Activated effector memory CD4-positive, alpha-beta T cell treated with Interleukin-2 at 50 U/mL for 16 hours (primary cell): Measurements from ENCODE around the gene CADM3.

Experiments
- DNase-seq: peaks from one replicate; pipeline ENCODE4 v3.0.0-alpha.2; 2020

Gene CADM3

DNA sequence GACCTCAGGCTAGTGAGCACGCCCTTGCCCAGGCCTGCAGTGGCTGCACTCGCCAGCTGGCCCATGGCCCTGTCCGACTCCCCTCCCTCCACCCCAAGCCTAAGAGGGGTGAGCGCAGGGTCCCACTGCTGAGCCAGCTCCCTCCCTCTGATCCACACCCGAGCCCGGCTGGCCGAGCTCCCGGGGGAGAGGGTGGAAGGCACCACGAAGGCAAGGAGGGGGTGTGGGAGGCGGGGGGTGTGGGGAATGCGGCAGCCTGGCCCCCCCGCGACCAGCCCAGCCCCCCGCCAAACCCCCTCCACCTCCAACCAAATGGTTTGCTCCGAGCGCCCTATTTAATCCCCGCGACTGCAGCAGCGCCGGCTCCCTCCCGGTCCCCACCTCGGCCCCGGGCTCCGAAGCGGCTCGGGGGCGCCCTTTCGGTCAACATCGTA lies at the start of gene CADM3:
TSS of gene CADM3 (plus strand) at position 362 of the 434 bp plus-strand sequence. CDS start 151 bp downstream, outside the sequence.
- DNase-seq, result no peak

- no peak for DNase-seq
Observed at GRCh38 chr1:159122005-159122621, 49.3 kb upstream of the CADM3 start.

GRCh38 chr1:159123587-159123986 lies 47.8 kb upstream of the CADM3 start:
- DNase-seq, result no peak

GRCh38 chr1:159132271-159132881 lies 39.0 kb upstream of the CADM3 start:
- peak; percentile 43 for DNase-seq

- DNase-seq, result no peak
Observed at GRCh38 chr1:159140474-159140873, 30.9 kb upstream of the CADM3 start.

DNA sequence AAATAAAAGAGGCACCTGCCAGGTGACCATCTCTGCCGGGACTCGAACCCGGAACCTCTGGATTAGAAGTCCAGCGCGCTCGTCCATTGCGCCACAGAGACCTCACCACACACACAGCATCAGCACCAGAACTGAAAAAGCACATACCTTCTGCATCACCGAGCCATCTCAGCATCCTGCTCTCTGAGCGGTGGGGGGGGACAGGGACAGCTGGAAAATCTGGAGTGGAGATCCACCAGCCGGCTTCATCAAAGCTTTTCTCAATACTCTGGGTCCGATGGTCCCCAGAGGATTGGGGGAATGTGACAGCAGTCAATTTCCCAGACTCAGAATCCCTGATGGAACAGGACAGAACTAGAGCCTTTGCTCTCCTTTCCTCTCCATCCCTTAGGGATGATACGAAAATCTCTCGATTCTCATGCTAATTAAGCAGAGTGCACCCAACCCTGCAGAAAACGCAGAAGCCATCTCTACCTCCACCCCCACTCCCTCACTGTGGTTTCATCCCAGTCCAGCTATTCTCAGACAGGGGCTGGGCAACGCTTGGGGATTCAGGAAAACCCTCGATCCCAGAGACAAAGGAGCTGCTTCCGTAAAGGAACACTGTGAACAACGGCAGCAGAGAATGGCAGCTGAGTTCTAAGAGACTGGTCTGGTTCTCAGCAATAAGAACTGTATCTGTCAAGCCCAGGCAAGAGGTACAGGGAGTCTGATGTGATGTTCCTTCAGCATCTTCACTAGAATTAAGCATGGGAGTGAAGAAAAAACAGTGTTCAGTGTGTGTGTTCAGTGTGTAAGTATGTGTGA lies 29.6 kb upstream of the CADM3 start:
- no peak for DNase-seq

DNA sequence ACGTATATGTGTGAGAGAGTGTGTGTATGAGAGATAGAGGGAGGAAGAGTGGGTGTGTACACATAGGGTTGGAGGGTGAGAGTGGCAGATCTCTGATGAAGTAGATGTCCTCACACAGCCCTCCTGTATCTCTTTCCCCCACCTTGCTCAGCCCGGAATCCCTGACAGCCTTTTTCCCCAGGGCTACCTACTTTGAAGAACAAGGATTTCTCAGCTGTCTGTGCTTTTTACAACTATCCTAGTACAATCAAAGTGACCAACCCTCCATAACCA lies 29.1 kb upstream of the CADM3 start:
- no peak for DNase-seq

DNA sequence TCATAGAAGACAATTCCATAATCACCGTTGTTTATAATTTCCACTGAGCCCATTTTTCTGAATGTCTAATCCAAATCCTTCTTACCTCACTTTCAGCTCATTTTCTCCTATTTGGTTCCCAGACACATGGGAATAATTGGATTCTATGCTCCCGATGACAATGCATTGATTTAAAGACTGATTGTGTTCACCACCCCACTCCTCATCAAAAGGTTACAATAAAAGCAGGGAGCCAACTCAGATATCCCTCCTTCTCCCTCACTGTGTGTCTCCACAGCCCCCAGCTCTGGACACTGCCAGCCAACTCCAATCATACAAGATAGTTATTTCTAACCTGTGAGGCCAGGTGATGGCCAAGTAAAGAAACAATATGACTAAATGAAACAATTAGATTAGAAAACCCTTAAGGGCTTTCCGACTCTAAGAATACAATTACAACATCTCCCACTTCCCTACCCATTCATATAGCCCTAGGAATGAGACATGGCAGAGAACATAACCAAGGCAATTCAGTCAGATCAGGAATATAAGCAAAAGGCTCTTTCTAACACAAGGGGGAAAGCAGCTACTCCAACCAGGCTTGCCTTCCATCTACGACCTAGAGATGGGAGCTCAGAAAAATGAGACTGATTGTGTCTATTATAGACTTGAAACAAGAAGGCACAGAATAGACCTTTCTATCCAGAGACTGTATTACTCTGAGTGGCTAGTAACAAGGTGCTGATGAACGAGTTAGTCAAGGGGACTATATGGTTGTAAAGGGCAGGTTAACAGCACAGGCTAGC lies 28.5 kb upstream of the CADM3 start:
- no peak for DNase-seq

- no peak for DNase-seq
Observed at GRCh38 chr1:159144571-159144970, 26.8 kb upstream of the CADM3 start.

GRCh38 chr1:159146980-159147379 lies 24.4 kb upstream of the CADM3 start:
- DNase-seq, result no peak

- no peak for DNase-seq
Observed at GRCh38 chr1:159152031-159152430, 19.4 kb upstream of the CADM3 start.

DNA sequence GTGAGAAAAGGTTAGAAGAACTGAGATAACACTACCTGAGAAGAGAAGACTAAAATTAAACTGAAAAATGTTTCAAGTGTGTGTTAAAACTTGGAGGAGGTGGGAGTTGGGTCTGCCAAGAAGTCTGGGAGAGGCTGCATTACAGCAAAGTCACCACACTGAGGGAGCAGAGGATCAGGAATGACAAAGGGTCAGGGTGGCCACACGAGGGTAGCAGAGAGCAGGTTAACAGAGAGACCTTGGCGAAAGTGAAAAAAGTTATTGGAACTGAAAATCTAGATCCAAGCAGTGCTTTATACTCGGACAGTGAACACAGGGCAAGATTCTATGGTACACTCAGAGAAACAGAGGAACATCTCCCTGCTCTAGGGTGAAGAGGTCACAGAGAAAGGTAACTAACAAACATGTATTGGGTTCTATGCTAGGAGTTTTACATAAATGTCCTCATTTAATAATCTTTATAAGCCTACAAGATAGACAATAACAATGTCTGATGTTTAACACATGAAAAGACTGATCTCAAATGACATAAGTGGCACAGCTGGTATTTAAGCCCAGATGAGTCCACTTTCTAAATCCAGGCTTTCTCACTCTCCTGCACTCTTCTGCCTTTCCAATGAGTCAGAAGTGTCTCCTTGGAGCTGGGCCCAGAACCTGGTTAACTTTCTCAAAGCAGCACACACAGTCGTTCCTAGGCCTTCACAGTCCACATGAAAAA lies 10.3 kb upstream of the CADM3 start:
- peak; percentile 28 for DNase-seq

- no peak for DNase-seq
Observed at GRCh38 chr1:159161719-159162026, 9.7 kb upstream of the CADM3 start.

DNA sequence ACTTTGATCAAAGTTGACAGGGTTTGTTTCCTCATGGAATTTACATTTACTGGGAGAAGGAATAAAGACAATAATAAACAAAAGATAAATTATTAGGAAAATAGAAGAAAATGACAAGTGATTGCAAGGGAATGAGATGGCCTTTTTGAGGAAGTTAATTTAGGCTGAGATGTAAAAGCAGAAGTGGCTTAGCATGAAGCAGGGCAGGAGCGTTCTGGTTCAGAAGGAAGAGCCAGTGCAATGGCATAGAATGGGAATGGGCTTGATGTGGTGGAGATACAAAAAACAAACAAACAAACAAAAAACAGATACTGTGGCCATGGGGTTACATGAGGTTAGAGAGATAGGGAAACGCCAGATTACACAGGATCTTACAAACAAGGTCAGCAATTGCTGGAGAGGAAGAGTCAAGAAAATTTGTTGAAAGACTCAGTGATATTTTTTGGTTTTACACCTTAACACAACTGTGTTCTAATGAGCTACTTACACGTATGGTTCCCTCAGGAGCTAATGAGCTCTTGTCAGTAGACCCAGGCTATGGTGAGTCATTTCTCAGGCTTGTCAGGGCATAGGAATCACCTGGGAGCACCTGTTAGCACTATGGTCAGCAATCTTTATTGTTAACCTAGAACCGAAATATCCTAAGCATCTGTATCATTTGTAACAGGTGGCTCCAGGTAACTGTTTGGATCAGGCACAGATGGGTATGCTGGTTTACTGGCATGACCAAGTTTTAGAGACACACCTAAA lies 8.7 kb upstream of the CADM3 start:
- no peak for DNase-seq

DNA sequence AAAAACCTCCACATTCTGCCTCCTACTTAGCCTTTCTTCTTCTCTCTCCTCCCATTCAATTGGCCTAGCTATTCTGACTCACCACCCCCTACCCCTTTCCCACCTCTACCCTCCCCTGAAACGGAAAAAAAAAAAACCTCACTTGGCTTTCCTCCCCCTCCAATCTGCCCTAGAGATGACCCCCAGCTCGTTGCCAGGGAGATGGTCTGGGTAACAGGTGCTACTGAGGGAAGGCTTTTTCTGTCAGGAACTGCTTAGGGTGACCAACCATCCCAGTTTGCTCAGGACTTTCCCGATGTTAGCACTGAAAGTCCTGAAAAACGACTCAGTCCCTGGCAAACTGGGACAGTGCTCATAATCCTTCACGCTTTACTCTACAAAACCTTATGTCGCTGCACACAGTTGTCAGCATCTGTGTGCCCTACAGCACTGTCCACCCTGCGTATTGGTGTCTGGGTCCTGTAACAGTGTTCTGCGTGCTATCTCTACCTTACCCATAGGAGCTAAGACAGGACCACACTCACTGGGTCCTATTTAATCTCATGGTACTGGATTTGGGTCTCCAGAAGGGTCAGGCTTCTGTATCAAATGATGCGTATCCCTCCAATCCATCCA lies 7.7 kb upstream of the CADM3 start:
- DNase-seq, result no peak

DNA sequence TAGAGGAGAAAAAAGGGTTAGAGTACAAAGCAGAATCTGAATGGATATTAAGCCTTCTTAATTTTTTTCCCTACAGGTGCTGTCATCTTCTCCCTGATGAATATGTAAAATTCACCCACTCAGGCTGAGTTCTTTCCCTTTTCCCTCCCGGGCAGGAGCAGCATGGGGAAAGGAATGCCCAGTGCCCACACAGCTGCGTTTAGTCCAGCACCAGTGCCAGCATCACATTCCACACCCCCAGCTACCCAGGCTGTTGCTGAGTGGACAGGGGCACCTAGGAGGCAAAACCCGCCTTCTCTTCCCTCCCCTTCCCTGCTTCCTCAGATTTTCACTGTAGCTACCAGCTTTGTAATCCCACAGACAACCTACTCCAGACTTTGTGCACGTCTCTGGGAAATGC lies 3.4 kb upstream of the CADM3 start:
- no peak for DNase-seq

DNA sequence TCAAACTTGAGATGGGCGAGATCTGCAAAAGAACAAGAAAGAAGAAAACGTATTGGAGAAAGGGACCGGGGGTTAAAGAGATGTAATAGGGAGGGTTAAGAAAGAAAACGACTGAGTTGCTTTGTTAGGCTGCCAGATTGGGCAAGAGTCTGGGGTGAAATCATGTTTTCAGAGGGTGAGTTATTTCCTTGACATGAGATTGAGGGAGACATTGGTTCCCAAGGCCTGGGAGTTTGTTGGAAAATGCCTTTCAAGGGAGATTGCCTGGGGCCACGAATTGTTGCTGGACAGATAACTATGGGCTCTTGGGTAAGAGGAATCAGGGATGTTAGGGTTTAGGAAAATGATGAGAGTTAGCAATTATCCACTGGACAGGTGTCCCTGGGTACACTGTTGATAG lies 776 bp upstream of the CADM3 start:
- no peak for DNase-seq

GRCh38 chr1:159171688-159172501 lies 480 bp downstream of the CADM3 start:
- DNase-seq, result no peak

GRCh38 chr1:159172614-159173291 lies 1.3 kb downstream of the CADM3 start:
- DNase-seq, result no peak

DNA sequence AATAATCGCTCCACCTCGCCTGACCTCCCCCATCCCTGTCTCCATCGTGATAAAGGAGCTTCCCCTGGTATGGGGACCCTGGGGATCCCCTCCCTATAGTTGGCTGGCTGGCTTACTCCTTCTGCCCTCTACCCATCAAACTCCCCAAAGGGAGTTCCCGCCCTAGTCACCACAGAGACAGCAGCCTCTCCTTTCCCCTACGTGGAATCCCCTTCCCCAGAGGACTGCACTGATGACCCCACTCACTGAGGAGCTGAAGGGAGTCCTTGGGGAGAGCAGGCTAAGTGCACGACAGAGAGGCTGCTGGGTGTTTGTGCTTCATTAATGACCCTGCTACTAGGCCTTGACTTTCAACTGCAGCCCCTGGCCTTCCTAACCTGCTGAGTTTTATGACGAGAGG lies 1.9 kb downstream of the CADM3 start:
- no peak for DNase-seq
